Brain microvascular endothelial cell (primary cell): ENCODE measurements around the gene PDZD8.

ENCODE experiments used
- DNase-seq: peaks from one replicate; pipeline ENCODE4 v3.0.0-alpha.2; 2020
- H3K27ac ChIP-seq: fragments of 250-450 bp; sonication (Bioruptor Pico); 2 replicates; pipeline ENCODE4 v1.5.1; 2020; ENCODE audit warnings: mild to moderate bottlenecking, moderate library complexity
- H3K27me3 ChIP-seq: fragments of 250-450 bp; sonication (Bioruptor Pico); replicated peaks from 2 replicates; pipeline ENCODE4 v1.5.1; 2020; ENCODE audit warnings: mild to moderate bottlenecking
- H3K36me3 ChIP-seq: fragments of 250-450 bp; sonication (Bioruptor Pico); replicated peaks from 2 replicates; pipeline ENCODE4 v1.5.1; 2020; ENCODE audit warnings: mild to moderate bottlenecking
- H3K4me3 ChIP-seq: 2 replicates; pipeline ENCODE4 v1.5.1; 2011; ENCODE audit warnings: low read depth, mild to moderate bottlenecking, control low read depth, low read length, moderate library complexity
- CTCF ChIP-seq: IDR thresholded peaks from 2 replicates; pipeline ENCODE4 v1.5.1; 2011; ENCODE audit warnings: low read depth, mild to moderate bottlenecking, moderate library complexity, low read length, control low read depth, inconsistent platforms; ENCODE audit errors: missing control alignments
- in situ Hi-C: cut with HindIII; loops from 2 replicates; pipeline ENCODE4 v1.10.0; 2017; ENCODE audit warnings: low sequenced_read_pairs, low pct_ligation_motif_present

The PDZD8 gene

GRCh38 chr10:117418121-117418520, 42.9 kb upstream of the PDZD8 start:
- TF ChIP-seq CTCF = no peak
- no peak overlapping the region for H3K27ac ChIP-seq
- no peaks in the 10 kb centered on the region for H3K36me3 ChIP-seq
- no peaks in the 10 kb centered on the region for H3K27me3 ChIP-seq
- no peak for DNase-seq
- in situ Hi-C loops = no loop called here
- no peak overlapping the region for H3K4me3 ChIP-seq

- in situ Hi-C loops = no loop called here
- H3K27ac ChIP-seq = no peak overlapping the region
- no peaks in the 10 kb centered on the region for H3K36me3 ChIP-seq
- TF ChIP-seq CTCF = no peak
- DNase-seq = no peak
- H3K27me3 ChIP-seq = no peaks in the 10 kb centered on the region
- H3K4me3 ChIP-seq = no peak overlapping the region
Measured at GRCh38 chr10:117417196-117417595, 42.0 kb upstream of the PDZD8 start.

- DNase-seq = no peak
- Histone ChIP-seq H3K4me3 (no peak overlapping the region), H3K27ac (no peak overlapping the region), H3K27me3 (no peaks in the 10 kb centered on the region), H3K36me3 (no peaks in the 10 kb centered on the region)
- TF ChIP-seq CTCF = no peak
- in situ Hi-C loops = no loop called here
Measured at GRCh38 chr10:117413928-117414618, 38.8 kb upstream of the PDZD8 start.

GRCh38 chr10:117412469-117413010, 37.3 kb upstream of the PDZD8 start:
- H3K27ac ChIP-seq = no peak overlapping the region
- in situ Hi-C loops = no loop called here

GRCh38 chr10:117411479-117412399, 36.5 kb upstream of the PDZD8 start:
- Histone ChIP-seq H3K4me3 (no peak overlapping the region), H3K36me3 (no peaks in the 10 kb centered on the region), H3K27me3 (no peaks in the 10 kb centered on the region), H3K27ac (no peak overlapping the region)
- no peak for DNase-seq
- TF ChIP-seq CTCF = no peak
- in situ Hi-C loops = no loop called here

More at GRCh38 chr10:117412469-117413010, 37.3 kb upstream of the PDZD8 start:
- no peaks in the 10 kb centered on the region for H3K27me3 ChIP-seq
- no peak overlapping the region for H3K4me3 ChIP-seq
- TF ChIP-seq CTCF = no peak
- no peaks in the 10 kb centered on the region for H3K36me3 ChIP-seq
- DNase-seq = no peak
